K562 (cell line): ENCODE results near the gene CBX1. TPM values are rescaled to one million over a fixed set of nuclear protein-coding genes. Genes with fewer than 3 reads are reported as not detected.

Experiments
- ATF7 ChIP-seq: fragments of 450-650 bp; IDR thresholded peaks from 2 replicates; pipeline ENCODE4 v1.7.1; 2014; ENCODE audit warnings: mild to moderate bottlenecking, moderate library complexity
- BRD4 ChIP-seq: fragments of 200-600 bp; sonication (generic); IDR thresholded peaks from 2 replicates; pipeline ENCODE4 v1.6.1; 2017; ENCODE audit warnings: inconsistent platforms
- COPS2 ChIP-seq: fragments of 450-650 bp; conservative IDR thresholded peaks from 2 replicates; pipeline ENCODE4 v1.6.1; 2016; ENCODE audit warnings: mild to moderate bottlenecking, moderate library complexity
- CREB1 ChIP-seq, 2 experiments: sonication (generic) in 1 of 2; formaldehyde crosslinking in 1 of 2; IDR thresholded peaks; 2 replicates each; pipeline versions ENCODE4 v1.6.1 to v1.8.0; 2012 to 2022; ENCODE audit warnings: inconsistent platforms in 1 of 2, mild to moderate bottlenecking in 1 of 2, missing genetic modification reagents in 1 of 2, moderate library complexity in 1 of 2
- HMG20B ChIP-seq: fragments of 250-450 bp; sonication (Bioruptor Pico); IDR thresholded peaks from 2 replicates; pipeline ENCODE4 v1.5.0; 2021; ENCODE audit warnings: mild to moderate bottlenecking
- NRF1 ChIP-seq, 2 experiments: fragments of 450-650 bp; IDR thresholded peaks in 1 of 2; conservative IDR thresholded peaks in 1 of 2; 2 replicates each; pipeline ENCODE4 v1.6.1; 2014; ENCODE audit warnings: mild to moderate bottlenecking in 2 of 2
- RAD51 ChIP-seq: fragments of 450-650 bp; IDR thresholded peaks from 2 replicates; pipeline ENCODE4 v1.7.1; 2016; ENCODE audit warnings: low read depth, mild to moderate bottlenecking, borderline replicate concordance
- TAF1 ChIP-seq: IDR thresholded peaks from 2 replicates; pipeline ENCODE4 v1.6.1; 2011; ENCODE audit warnings: mild to moderate bottlenecking, low read length, moderate library complexity; ENCODE audit not compliant: insufficient read depth, control insufficient read depth, severe bottlenecking; ENCODE audit errors: extremely low read depth
- ZNF174 ChIP-seq: fragments of 250-450 bp; sonication (Bioruptor Pico); IDR thresholded peaks from 2 replicates; pipeline ENCODE4 v1.4.0; 2020; ENCODE audit warnings: mild to moderate bottlenecking
- ZNF239 ChIP-seq: fragments of 250-450 bp; sonication (Bioruptor Pico); IDR thresholded peaks from 2 replicates; pipeline ENCODE4 v1.4.0; 2020; ENCODE audit warnings: mild to moderate bottlenecking
- polyA plus RNA-seq, 8 experiments: library from polyadenylated mRNA; depleted of rRNA in 4 of 8; stranded (reverse) in 5 of 8; unstranded in 3 of 8; fragments of >200 nt; fragmentation: Nextera tagmentation in 2 of 8; fragmentation: Illumina TruSeq in 1 of 8; extraction: Ambion mirVana in 2 of 8; extraction: Trizol in 1 of 8; gene quantifications; 2 replicates each; pipeline versions ENCODE4 v1.2.1 to v1.2.3, GENCODE V29; 2011 to 2014; ENCODE audit warnings: inconsistent platforms in 1 of 8, missing spikeins in 1 of 8
- total RNA-seq, 7 experiments: library from RNA; depleted of rRNA in 6 of 7; stranded (reverse); fragments of >200 nt in 6 of 7; fragmentation: Illumina TruSeq in 2 of 7; extraction: Trizol in 2 of 7; gene quantifications; 2 replicates each; pipeline versions ENCODE4 v1.2.1 to v1.2.3, GENCODE V29; 2011 to 2021; ENCODE audit warnings: low replicate concordance in 1 of 7
- TF ChIP-seq, protein P1 (sequence below), 2 experiments: IDR thresholded peaks in 1 of 2; conservative IDR thresholded peaks in 1 of 2; 2 replicates each; pipeline ENCODE4 v1.6.1; 2016; ENCODE audit warnings: low read depth in 2 of 2, mild to moderate bottlenecking in 1 of 2, missing compliant biosample characterization in 1 of 2, missing genetic modification characterization in 1 of 2, moderate library complexity in 1 of 2
- TF ChIP-seq, protein P2 (sequence below): fragments of 450-650 bp; IDR thresholded peaks from 2 replicates; pipeline ENCODE4 v1.6.1; 2016; ENCODE audit warnings: mild to moderate bottlenecking, moderate library complexity

CBX1 gene
- total and polyA plus RNA-seq, 9 of the 15 experiments (the other 6 are each of a cell fraction or from before 2014, with no cell fraction given), result 10.6 to 95.7 (median 52.7) TPM

DNA sequence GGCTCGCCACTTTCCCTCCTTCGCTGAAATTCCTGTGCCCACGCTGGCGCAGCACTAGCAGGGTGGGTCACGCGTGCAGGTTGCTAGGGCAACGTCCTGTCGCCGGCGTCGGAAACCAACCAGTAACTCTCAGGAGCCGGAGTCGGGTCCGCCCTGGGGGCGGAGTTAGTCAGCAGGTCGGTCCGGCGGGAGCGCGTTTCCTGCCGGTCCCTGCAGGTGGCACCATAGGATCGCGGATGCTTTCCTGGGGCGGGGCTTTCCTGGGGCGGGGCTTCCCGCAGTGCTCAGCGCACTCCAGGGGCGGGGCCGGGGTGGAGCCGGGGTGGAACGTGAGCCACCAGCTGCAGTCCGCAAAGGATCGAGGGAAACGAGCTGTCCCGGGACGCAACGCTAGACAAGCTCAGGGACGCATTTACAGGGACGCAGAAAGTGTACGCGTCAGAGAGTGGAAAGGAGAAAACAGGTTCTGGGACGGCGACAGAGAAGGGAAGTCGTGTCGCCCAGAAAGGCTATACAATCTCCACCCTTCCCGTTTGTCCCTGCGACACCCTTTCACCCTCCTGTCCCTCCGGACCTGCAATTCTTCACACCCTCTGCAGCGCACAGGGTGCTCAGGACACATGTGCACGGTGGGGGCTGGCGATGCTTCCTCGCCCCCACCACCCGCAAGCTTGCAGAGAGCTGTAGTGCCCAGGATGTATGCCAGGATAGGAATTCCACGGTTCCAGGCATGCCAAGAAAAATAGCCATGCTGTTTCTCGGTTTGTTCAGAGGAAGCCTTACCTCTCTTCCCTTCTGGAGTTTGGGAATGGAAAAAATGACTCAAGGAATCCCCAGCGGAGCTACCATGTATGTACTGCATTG is 76.0 kb downstream of the CBX1 start (continued):
- TF ChIP-seq, protein P1, sequence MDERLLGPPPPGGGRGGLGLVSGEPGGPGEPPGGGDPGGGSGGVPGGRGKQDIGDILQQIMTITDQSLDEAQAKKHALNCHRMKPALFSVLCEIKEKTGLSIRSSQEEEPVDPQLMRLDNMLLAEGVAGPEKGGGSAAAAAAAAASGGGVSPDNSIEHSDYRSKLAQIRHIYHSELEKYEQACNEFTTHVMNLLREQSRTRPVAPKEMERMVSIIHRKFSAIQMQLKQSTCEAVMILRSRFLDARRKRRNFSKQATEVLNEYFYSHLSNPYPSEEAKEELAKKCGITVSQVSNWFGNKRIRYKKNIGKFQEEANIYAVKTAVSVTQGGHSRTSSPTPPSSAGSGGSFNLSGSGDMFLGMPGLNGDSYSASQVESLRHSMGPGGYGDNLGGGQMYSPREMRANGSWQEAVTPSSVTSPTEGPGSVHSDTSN (CRISPR knock-in tag; IDR thresholded peaks at IDR 0.05; ENCODE audit: low read depth), result no peak
- TF ChIP-seq, protein P1 (tag; conservative IDR thresholded peaks at IDR 0.05; ENCODE audit: low read depth), result peak; percentile 85
- TF ChIP-seq, protein P2, sequence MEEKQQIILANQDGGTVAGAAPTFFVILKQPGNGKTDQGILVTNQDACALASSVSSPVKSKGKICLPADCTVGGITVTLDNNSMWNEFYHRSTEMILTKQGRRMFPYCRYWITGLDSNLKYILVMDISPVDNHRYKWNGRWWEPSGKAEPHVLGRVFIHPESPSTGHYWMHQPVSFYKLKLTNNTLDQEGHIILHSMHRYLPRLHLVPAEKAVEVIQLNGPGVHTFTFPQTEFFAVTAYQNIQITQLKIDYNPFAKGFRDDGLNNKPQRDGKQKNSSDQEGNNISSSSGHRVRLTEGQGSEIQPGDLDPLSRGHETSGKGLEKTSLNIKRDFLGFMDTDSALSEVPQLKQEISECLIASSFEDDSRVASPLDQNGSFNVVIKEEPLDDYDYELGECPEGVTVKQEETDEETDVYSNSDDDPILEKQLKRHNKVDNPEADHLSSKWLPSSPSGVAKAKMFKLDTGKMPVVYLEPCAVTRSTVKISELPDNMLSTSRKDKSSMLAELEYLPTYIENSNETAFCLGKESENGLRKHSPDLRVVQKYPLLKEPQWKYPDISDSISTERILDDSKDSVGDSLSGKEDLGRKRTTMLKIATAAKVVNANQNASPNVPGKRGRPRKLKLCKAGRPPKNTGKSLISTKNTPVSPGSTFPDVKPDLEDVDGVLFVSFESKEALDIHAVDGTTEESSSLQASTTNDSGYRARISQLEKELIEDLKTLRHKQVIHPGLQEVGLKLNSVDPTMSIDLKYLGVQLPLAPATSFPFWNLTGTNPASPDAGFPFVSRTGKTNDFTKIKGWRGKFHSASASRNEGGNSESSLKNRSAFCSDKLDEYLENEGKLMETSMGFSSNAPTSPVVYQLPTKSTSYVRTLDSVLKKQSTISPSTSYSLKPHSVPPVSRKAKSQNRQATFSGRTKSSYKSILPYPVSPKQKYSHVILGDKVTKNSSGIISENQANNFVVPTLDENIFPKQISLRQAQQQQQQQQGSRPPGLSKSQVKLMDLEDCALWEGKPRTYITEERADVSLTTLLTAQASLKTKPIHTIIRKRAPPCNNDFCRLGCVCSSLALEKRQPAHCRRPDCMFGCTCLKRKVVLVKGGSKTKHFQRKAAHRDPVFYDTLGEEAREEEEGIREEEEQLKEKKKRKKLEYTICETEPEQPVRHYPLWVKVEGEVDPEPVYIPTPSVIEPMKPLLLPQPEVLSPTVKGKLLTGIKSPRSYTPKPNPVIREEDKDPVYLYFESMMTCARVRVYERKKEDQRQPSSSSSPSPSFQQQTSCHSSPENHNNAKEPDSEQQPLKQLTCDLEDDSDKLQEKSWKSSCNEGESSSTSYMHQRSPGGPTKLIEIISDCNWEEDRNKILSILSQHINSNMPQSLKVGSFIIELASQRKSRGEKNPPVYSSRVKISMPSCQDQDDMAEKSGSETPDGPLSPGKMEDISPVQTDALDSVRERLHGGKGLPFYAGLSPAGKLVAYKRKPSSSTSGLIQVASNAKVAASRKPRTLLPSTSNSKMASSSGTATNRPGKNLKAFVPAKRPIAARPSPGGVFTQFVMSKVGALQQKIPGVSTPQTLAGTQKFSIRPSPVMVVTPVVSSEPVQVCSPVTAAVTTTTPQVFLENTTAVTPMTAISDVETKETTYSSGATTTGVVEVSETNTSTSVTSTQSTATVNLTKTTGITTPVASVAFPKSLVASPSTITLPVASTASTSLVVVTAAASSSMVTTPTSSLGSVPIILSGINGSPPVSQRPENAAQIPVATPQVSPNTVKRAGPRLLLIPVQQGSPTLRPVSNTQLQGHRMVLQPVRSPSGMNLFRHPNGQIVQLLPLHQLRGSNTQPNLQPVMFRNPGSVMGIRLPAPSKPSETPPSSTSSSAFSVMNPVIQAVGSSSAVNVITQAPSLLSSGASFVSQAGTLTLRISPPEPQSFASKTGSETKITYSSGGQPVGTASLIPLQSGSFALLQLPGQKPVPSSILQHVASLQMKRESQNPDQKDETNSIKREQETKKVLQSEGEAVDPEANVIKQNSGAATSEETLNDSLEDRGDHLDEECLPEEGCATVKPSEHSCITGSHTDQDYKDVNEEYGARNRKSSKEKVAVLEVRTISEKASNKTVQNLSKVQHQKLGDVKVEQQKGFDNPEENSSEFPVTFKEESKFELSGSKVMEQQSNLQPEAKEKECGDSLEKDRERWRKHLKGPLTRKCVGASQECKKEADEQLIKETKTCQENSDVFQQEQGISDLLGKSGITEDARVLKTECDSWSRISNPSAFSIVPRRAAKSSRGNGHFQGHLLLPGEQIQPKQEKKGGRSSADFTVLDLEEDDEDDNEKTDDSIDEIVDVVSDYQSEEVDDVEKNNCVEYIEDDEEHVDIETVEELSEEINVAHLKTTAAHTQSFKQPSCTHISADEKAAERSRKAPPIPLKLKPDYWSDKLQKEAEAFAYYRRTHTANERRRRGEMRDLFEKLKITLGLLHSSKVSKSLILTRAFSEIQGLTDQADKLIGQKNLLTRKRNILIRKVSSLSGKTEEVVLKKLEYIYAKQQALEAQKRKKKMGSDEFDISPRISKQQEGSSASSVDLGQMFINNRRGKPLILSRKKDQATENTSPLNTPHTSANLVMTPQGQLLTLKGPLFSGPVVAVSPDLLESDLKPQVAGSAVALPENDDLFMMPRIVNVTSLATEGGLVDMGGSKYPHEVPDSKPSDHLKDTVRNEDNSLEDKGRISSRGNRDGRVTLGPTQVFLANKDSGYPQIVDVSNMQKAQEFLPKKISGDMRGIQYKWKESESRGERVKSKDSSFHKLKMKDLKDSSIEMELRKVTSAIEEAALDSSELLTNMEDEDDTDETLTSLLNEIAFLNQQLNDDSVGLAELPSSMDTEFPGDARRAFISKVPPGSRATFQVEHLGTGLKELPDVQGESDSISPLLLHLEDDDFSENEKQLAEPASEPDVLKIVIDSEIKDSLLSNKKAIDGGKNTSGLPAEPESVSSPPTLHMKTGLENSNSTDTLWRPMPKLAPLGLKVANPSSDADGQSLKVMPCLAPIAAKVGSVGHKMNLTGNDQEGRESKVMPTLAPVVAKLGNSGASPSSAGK, result peak; percentile 91
- no peak for TF ChIP-seq CREB1 (IDR thresholded peaks at IDR 0.05)
- peak; percentile 64; the same call in 1 of the 2 replicates for TF ChIP-seq CREB1 (CRISPR knock-in tag; IDR thresholded peaks at IDR 0.05)
- TF ChIP-seq NRF1 (conservative IDR thresholded peaks at IDR 0.05 in 1 of 2, IDR thresholded peaks at IDR 0.05 in 1 of 2), result peak; percentile 71 to 76
- TF ChIP-seq COPS2, result no peak
- peak; percentile 65 for TF ChIP-seq RAD51
- TF ChIP-seq TAF1, result no peak
- no peak for TF ChIP-seq ZNF174 (CRISPR knock-in tag)
- no peak for TF ChIP-seq ZNF239
- no peak for TF ChIP-seq BRD4
- peak; percentile 6; the same call in 1 of the 2 replicates for TF ChIP-seq ATF7
- TF ChIP-seq HMG20B, result no peak
